Measurements from ENCODE around the gene FHIT.
A peak's percentile ranks its signal among the peaks of the same experiment; 100 is the strongest.
"Not testable (repeated sequence)": the region's sequence is repeated elsewhere in the genome, so short reads cannot be mapped to it uniquely, and the experiment has no call there.

Gene FHIT

DNA sequence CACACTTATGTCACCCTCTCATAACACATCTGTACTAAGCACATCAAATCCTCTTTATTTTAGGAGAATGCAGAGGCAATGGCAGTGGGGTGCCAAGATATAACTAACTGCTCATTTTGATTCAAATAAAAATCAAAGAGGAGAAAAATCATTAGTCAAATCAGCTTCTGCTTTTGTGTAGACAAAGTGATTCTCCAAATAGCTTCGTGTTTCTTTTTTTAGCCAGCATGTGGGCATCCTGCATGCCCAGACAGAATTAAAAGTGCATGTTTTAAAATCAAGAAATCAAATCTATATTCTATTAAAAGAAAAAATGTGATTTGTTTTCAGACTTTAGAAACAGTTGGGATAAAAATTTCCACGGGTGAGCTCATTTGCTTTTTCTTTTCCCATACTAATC lies 1440.1 kb downstream of the FHIT start:
- Histone ChIP-seq H3K36me3 (ENCODE audit: control insufficient read depth in 1 of 2, insufficient read depth in 2 of 2, low read length in 2 of 2) (no peaks in the 10 kb centered on the region), H3K4me1 (ENCODE audit: control insufficient read depth in 1 of 2, insufficient read depth in 2 of 2, low read length in 2 of 2) (no peaks in the 10 kb centered on the region), H3K27ac (ENCODE audit: low read length) (no peak overlapping the region), H3K27me3 (ENCODE audit: low read depth, low read length) (no peaks in the 10 kb centered on the region), H3K4me3 (ENCODE audit: low read depth in 1 of 2, low read length in 2 of 2) (no peak overlapping the region), H3K9me3 (ENCODE audit: control insufficient read depth in 1 of 2, low read length in 2 of 2) (no peaks in the 10 kb centered on the region)

DNA sequence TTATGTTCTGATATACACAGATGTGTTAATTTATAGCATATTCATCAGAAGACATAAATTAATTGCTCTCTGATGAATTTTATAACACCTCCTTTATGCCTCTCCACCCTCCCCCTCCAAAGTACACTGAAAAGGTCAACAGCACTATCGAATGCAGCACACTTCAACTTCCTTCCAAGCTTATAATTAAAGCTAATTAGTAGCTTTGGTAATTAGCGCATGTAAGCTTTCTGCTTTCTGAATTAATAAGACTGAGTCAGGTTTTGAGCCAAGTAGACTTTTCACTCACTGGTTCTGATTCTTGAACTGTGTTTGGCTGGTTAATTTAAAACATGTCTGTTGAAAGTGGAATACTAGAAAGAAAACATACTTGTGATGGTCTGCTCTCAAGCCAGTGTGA lies 1440.6 kb downstream of the FHIT start:
- no peaks in the 10 kb centered on the region for H3K36me3 ChIP-seq (ENCODE audit: control insufficient read depth in 1 of 2, insufficient read depth in 2 of 2, low read length in 2 of 2)
- no peak overlapping the region for H3K4me3 ChIP-seq (ENCODE audit: low read depth in 1 of 2, low read length in 2 of 2)
- H3K9me3 ChIP-seq (ENCODE audit: control insufficient read depth in 1 of 2, low read length in 2 of 2), result no peaks in the 10 kb centered on the region
- no peaks in the 10 kb centered on the region for H3K4me1 ChIP-seq (ENCODE audit: control insufficient read depth in 1 of 2, insufficient read depth in 2 of 2, low read length in 2 of 2)
- H3K27ac ChIP-seq (ENCODE audit: low read length), result no peak overlapping the region
- H3K27me3 ChIP-seq (ENCODE audit: low read depth, low read length), result no peaks in the 10 kb centered on the region

DNA sequence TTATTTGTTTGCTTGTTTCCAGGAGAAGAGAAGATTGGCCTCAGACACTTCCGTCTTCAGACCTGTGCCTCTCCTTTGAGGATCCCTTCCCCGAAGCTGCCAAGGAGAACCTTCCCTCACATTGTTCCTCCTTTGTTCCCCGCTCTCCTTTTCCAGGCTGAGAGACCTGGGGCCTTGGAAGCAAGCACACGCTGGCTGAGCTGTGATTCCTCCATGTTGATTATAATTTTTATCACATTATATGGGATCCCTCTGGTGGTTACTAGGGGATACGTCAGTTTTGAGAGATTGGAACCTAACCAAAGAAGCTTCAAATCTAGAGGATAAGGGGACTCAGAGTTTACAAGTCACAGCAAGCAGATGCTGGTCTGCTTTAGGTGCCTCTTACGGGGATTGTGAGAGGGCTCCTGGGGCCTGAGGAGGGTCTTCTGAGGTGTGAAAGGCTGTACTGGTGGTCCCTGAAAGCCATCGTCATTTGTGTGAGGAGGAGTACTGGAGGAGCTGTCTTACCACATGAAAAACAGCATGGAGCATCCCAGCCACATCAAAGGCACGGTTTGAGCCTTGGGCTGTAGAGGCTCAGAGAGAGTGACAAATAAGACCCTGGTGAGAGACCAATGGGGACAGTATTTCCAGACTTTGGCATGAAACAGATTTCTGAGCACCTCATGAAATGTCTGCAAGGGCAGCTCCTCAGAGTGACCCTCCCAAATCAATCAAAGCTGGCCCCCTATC lies 1441.4 kb downstream of the FHIT start:
- no peaks in the 10 kb centered on the region for H3K27me3 ChIP-seq (ENCODE audit: low read depth, low read length)
- no peak overlapping the region for H3K27ac ChIP-seq (ENCODE audit: low read length)
- H3K4me3 ChIP-seq (ENCODE audit: low read depth in 1 of 2, low read length in 2 of 2), result no peak overlapping the region
- H3K4me1 ChIP-seq (ENCODE audit: control insufficient read depth in 1 of 2, insufficient read depth in 2 of 2, low read length in 2 of 2), result no peaks in the 10 kb centered on the region
- H3K9me3 ChIP-seq (ENCODE audit: control insufficient read depth in 1 of 2, low read length in 2 of 2), result no peaks in the 10 kb centered on the region
- H3K36me3 ChIP-seq (ENCODE audit: control insufficient read depth in 1 of 2, insufficient read depth in 2 of 2, low read length in 2 of 2), result no peaks in the 10 kb centered on the region

DNA sequence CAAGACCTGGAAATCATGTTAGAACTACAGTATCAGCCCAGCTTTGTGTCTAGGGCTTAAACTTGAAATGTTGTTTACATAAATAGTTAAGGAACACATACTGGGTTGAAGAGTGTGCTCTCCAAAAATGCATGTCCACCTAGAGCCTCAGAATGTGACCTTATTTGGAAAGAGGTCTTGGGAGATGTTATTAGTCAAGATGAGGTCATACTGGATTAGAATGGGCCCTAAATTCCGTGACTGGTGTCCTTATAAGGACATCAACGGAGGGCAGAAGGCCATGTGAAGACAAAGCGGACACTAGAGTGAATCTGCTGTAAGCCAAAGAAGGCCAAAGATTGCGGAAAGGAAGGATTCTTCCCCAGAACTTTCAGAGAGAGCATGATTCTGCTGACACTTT lies 1442.2 kb downstream of the FHIT start:
- Histone ChIP-seq H3K27me3 (ENCODE audit: low read depth, low read length) (no peaks in the 10 kb centered on the region), H3K27ac (ENCODE audit: low read length) (no peak overlapping the region), H3K9me3 (ENCODE audit: control insufficient read depth in 1 of 2, low read length in 2 of 2) (no peaks in the 10 kb centered on the region), H3K4me1 (ENCODE audit: control insufficient read depth in 1 of 2, insufficient read depth in 2 of 2, low read length in 2 of 2) (no peaks in the 10 kb centered on the region), H3K36me3 (ENCODE audit: control insufficient read depth in 1 of 2, insufficient read depth in 2 of 2, low read length in 2 of 2) (no peaks in the 10 kb centered on the region), H3K4me3 (ENCODE audit: low read depth in 1 of 2, low read length in 2 of 2) (no peak overlapping the region)

DNA sequence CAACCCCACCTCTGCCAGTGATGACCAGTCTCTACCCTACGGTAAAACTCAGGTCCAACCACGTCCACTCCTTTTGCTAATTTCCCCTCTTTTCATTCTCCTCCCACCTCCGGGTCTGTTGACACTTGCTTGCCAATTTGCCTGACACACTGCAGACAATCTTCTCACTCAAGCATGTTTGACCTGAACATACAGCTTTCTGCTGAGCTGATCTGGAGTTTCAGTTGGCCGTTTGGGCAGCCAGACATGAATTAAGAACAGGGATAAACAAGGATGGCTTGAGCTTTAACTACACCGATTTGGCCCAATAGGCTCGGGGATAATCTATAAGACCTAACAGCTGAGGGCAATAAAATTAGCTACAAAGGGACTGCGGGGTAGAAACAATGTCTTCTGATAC lies 1442.8 kb downstream of the FHIT start:
- H3K9me3 ChIP-seq (ENCODE audit: control insufficient read depth in 1 of 2, low read length in 2 of 2), result no peaks in the 10 kb centered on the region
- H3K4me1 ChIP-seq (ENCODE audit: control insufficient read depth in 1 of 2, insufficient read depth in 2 of 2, low read length in 2 of 2), result no peaks in the 10 kb centered on the region
- no peak overlapping the region for H3K4me3 ChIP-seq (ENCODE audit: low read depth in 1 of 2, low read length in 2 of 2)
- peak overlapping the region; percentile 14 for H3K27ac ChIP-seq (ENCODE audit: low read length)
- H3K36me3 ChIP-seq (ENCODE audit: control insufficient read depth in 1 of 2, insufficient read depth in 2 of 2, low read length in 2 of 2), result no peaks in the 10 kb centered on the region
- H3K27me3 ChIP-seq (ENCODE audit: low read depth, low read length), result no peaks in the 10 kb centered on the region

DNA sequence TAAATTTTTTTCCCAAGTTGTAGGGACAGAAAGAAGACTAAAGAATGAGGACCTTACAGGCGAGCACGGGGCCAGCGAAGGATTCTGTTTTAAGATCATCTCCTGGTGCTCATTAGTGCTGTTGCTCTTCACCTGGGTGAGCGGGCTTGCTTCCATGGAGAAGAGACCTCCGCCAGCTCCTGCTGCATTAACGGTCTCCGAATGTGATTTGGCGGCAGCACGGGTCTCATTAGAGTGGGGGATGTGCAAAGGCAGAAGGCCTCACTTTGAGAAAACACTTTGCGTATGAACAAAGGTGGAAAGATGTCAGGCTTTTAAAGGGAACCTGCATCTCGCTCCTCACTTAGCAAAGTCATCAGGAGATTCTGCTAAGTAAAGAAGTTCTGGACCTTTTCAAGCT lies 1448.0 kb downstream of the FHIT start:
- H3K36me3 ChIP-seq (ENCODE audit: control insufficient read depth in 1 of 2, insufficient read depth in 2 of 2, low read length in 2 of 2), result no peaks in the 10 kb centered on the region
- H3K27me3 ChIP-seq (ENCODE audit: low read depth, low read length), result no peaks in the 10 kb centered on the region
- no peak overlapping the region for H3K4me3 ChIP-seq (ENCODE audit: low read depth in 1 of 2, low read length in 2 of 2)
- no peaks in the 10 kb centered on the region for H3K9me3 ChIP-seq (ENCODE audit: control insufficient read depth in 1 of 2, low read length in 2 of 2)
- no peak overlapping the region for H3K27ac ChIP-seq (ENCODE audit: low read length)
- H3K4me1 ChIP-seq (ENCODE audit: control insufficient read depth in 1 of 2, insufficient read depth in 2 of 2, low read length in 2 of 2), result no peaks in the 10 kb centered on the region

DNA sequence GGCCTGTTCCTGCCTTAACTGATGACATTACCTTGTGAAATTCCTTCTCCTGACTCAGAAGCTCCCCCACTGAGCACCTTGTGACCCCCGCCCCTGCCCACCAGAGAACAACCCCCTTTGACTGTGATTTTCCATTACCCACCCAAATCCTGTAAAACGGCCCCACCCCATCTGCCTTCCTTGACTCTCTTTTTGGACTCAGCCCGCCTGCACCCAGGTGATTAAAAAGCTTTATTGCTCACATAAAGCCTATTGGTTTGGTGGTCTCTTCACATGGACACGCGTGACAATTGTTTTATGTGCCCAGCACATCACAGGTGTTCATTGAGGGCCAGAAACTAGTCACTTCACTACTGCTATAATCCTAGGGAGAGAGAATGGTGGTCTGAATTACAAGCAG lies 1448.8 kb downstream of the FHIT start:
- H3K4me3 ChIP-seq (ENCODE audit: low read depth in 1 of 2, low read length in 2 of 2); H3K27me3 ChIP-seq (ENCODE audit: low read depth, low read length); H3K4me1 ChIP-seq (ENCODE audit: control insufficient read depth in 1 of 2, insufficient read depth in 2 of 2, low read length in 2 of 2); H3K9me3 ChIP-seq (ENCODE audit: control insufficient read depth in 1 of 2, low read length in 2 of 2); H3K27ac ChIP-seq (ENCODE audit: low read length); H3K36me3 ChIP-seq (ENCODE audit: control insufficient read depth in 1 of 2, insufficient read depth in 2 of 2, low read length in 2 of 2): not testable (repeated sequence)

DNA sequence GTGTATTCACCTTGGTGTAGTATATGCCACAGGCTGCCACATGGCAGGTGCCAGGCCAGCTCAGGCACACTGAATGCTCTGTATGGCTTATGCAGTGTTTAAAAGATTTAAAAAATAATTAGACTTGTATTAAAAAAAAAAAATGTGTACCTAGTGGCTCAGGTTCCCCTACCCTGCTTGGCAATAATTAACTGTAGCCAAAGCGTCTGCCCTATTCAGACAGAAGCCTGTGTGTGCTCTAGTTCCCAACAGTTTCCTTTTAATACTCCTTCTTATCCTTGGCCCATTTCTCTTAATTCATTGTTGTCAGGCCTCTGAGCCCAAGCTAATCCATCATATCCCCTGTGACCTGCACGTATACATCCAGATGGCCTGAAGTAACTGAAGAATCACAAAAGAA lies 1449.2 kb downstream of the FHIT start:
- Histone ChIP-seq H3K4me3 (ENCODE audit: low read depth in 1 of 2, low read length in 2 of 2) (no peak overlapping the region), H3K4me1 (ENCODE audit: control insufficient read depth in 1 of 2, insufficient read depth in 2 of 2, low read length in 2 of 2) (no peaks in the 10 kb centered on the region), H3K36me3 (ENCODE audit: control insufficient read depth in 1 of 2, insufficient read depth in 2 of 2, low read length in 2 of 2) (no peaks in the 10 kb centered on the region), H3K27ac (ENCODE audit: low read length) (no peak overlapping the region), H3K27me3 (ENCODE audit: low read depth, low read length) (no peaks in the 10 kb centered on the region), H3K9me3 (ENCODE audit: control insufficient read depth in 1 of 2, low read length in 2 of 2) (no peaks in the 10 kb centered on the region)

DNA sequence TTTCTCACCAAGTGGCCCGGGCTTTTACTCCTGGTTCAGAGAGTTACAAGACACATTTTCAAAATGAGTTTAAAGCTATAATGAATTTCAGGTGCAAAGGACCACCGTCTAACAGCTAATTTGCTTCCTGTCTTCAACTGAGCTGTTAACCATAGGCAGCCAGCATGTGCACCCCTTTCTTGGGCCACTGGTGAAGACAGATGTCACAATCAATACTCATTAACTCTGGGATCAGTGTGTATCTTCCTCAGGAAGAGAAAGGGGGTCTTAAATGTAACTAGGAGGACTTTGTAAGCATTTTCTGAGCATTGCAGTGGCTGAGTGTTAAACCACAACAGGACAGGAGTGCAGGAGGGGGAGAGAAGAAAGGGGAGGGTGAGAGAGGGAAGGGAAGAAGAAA lies 1450.8 kb downstream of the FHIT start:
- H3K27me3 ChIP-seq (ENCODE audit: low read depth, low read length), result no peaks in the 10 kb centered on the region
- no peaks in the 10 kb centered on the region for H3K4me1 ChIP-seq (ENCODE audit: control insufficient read depth in 1 of 2, insufficient read depth in 2 of 2, low read length in 2 of 2)
- H3K9me3 ChIP-seq (ENCODE audit: control insufficient read depth in 1 of 2, low read length in 2 of 2), result no peaks in the 10 kb centered on the region
- H3K4me3 ChIP-seq (ENCODE audit: low read depth in 1 of 2, low read length in 2 of 2), result no peak overlapping the region
- H3K27ac ChIP-seq (ENCODE audit: low read length), result no peak overlapping the region
- H3K36me3 ChIP-seq (ENCODE audit: control insufficient read depth in 1 of 2, insufficient read depth in 2 of 2, low read length in 2 of 2), result no peaks in the 10 kb centered on the region

DNA sequence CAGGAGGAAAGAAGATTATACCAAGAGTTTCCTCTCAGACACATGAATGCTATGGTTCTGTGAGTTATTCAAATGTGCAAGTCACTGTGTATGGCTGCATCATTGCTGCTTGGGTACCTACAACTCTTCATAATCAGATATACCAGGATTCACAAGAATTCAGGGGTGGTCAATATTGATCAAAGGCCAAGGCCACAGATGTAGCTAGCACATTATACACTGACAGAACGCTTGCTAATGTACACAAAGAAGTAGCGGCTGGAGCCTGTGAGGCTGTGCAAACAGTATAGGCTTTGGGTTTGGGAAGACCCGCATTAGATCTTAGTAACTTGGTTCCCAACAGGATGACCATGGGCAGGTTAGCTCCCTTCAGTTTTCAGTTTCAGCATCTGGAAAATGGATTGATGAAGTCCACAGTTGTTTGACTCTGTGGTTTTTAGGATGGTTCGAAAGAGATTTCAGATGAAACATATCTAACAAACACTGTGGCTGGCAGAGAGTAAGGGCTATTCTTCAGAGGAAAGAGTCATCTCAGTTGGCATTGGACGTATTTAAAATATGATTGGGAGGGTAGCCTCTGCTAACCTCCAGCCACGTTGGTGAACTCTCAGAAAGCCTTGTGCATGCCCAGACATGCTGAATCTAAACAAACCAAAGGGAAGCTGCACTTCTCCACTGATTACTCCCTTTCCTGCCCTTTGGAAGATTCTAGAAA lies 1452.7 kb downstream of the FHIT start:
- no peak overlapping the region for H3K4me3 ChIP-seq (ENCODE audit: low read depth in 1 of 2, low read length in 2 of 2)
- H3K27me3 ChIP-seq (ENCODE audit: low read depth, low read length), result no peaks in the 10 kb centered on the region
- no peaks in the 10 kb centered on the region for H3K4me1 ChIP-seq (ENCODE audit: control insufficient read depth in 1 of 2, insufficient read depth in 2 of 2, low read length in 2 of 2)
- no peaks in the 10 kb centered on the region for H3K9me3 ChIP-seq (ENCODE audit: control insufficient read depth in 1 of 2, low read length in 2 of 2)
- H3K27ac ChIP-seq (ENCODE audit: low read length), result no peak overlapping the region
- H3K36me3 ChIP-seq (ENCODE audit: control insufficient read depth in 1 of 2, insufficient read depth in 2 of 2, low read length in 2 of 2), result no peaks in the 10 kb centered on the region

DNA sequence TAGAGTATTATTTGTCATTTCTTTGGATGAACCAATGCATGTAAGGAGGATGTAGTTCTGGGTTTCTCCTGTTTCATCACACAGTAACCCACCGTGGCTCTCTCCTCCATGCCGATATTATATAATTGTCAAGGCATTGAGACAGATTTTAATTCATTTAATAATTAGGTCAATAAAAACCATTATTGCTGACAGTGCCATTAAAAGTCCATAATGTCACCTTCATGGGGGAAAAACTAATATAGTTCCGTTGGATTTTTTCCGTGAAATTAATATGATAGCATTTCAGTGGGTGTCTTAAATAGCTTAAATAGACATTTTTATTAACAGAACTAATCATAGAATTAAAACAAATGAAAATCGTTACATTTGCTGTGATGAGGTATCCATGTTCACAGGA lies 1453.7 kb downstream of the FHIT start:
- H3K27ac ChIP-seq (ENCODE audit: low read length), result no peak overlapping the region
- no peaks in the 10 kb centered on the region for H3K27me3 ChIP-seq (ENCODE audit: low read depth, low read length)
- no peak overlapping the region for H3K4me3 ChIP-seq (ENCODE audit: low read depth in 1 of 2, low read length in 2 of 2)
- H3K4me1 ChIP-seq (ENCODE audit: control insufficient read depth in 1 of 2, insufficient read depth in 2 of 2, low read length in 2 of 2), result no peaks in the 10 kb centered on the region
- H3K9me3 ChIP-seq (ENCODE audit: control insufficient read depth in 1 of 2, low read length in 2 of 2), result no peaks in the 10 kb centered on the region
- H3K36me3 ChIP-seq (ENCODE audit: control insufficient read depth in 1 of 2, insufficient read depth in 2 of 2, low read length in 2 of 2), result no peaks in the 10 kb centered on the region

DNA sequence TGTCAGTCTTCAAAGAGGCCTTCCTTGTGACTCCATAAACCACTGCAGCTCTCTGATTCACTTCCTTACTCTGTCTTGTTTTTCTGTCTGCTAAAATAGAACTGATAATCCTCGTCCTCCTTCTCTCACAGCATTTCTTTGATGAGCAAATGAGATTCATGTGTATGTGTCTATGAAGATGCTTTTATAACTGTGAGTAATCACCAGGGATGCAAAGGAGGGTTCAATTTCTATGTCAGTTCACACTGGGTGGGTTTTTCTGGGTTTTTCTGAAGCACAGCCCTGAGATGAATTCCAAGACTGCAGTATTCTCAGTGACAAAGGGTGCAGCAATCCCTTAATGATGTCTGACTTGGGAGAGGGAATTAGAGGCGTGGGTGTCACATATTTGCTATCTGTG lies 1454.8 kb downstream of the FHIT start:
- Histone ChIP-seq H3K27me3 (ENCODE audit: low read depth, low read length) (no peaks in the 10 kb centered on the region), H3K36me3 (ENCODE audit: control insufficient read depth in 1 of 2, insufficient read depth in 2 of 2, low read length in 2 of 2) (no peaks in the 10 kb centered on the region), H3K4me1 (ENCODE audit: control insufficient read depth in 1 of 2, insufficient read depth in 2 of 2, low read length in 2 of 2) (no peaks in the 10 kb centered on the region)

More for the DNA sequence above, 1454.8 kb downstream of the FHIT start:
- no peaks in the 10 kb centered on the region for H3K9me3 ChIP-seq (ENCODE audit: control insufficient read depth in 1 of 2, low read length in 2 of 2)
- H3K27ac ChIP-seq (ENCODE audit: low read length), result no peak overlapping the region
- no peak overlapping the region for H3K4me3 ChIP-seq (ENCODE audit: low read depth in 1 of 2, low read length in 2 of 2)
